ENCODE data around the gene SERHL2.
"Not testable (repeated sequence)": the region's sequence is repeated elsewhere in the genome, so short reads cannot be mapped to it uniquely, and the experiment has no call there.

SERHL2 gene

GRCh38 chr22:42595434-42595833, 41.7 kb downstream of the SERHL2 start:
- DNase-seq (ENCODE audit: low read depth, low spot score): no peak

GRCh38 chr22:42596336-42596735, 42.6 kb downstream of the SERHL2 start:
- no peak for DNase-seq (ENCODE audit: low read depth, low spot score)
- H3K4me3 ChIP-seq (ENCODE audit: low read length): no peak overlapping the region

More at GRCh38 chr22:42595434-42595833, 41.7 kb downstream of the SERHL2 start:
- no peak overlapping the region for H3K4me3 ChIP-seq (ENCODE audit: low read length)

- H3K4me3 ChIP-seq (ENCODE audit: low read length): no peak overlapping the region
- no peak for DNase-seq (ENCODE audit: low read depth, low spot score)
Measured at GRCh38 chr22:42596863-42597530, 43.2 kb downstream of the SERHL2 start.

- no peak for DNase-seq (ENCODE audit: low read depth, low spot score)
- no peak overlapping the region for H3K4me3 ChIP-seq (ENCODE audit: low read length)
Measured at GRCh38 chr22:42601879-42602465, 48.2 kb downstream of the SERHL2 start.

- H3K4me3 ChIP-seq (ENCODE audit: low read length): no peak overlapping the region
- no peak for DNase-seq (ENCODE audit: low read depth, low spot score)
Measured at GRCh38 chr22:42602470-42602869, 48.7 kb downstream of the SERHL2 start.

- no peak overlapping the region for H3K4me3 ChIP-seq (ENCODE audit: low read length)
- DNase-seq (ENCODE audit: low read depth, low spot score): no peak
Measured at GRCh38 chr22:42603427-42603826, 49.7 kb downstream of the SERHL2 start.

- DNase-seq (ENCODE audit: low read depth, low spot score): no peak
- H3K4me3 ChIP-seq (ENCODE audit: low read length): no peak overlapping the region
Measured at GRCh38 chr22:42604403-42604802, 50.6 kb downstream of the SERHL2 start.

GRCh38 chr22:42607641-42608040, 53.9 kb downstream of the SERHL2 start:
- DNase-seq (ENCODE audit: low read depth, low spot score); H3K4me3 ChIP-seq (ENCODE audit: low read length): not testable (repeated sequence)

GRCh38 chr22:42608136-42608822, 54.5 kb downstream of the SERHL2 start:
- H3K4me3 ChIP-seq (ENCODE audit: low read length): no peak overlapping the region

GRCh38 chr22:42608823-42609361, 55.1 kb downstream of the SERHL2 start:
- no peak overlapping the region for H3K4me3 ChIP-seq (ENCODE audit: low read length)
- DNase-seq (ENCODE audit: low read depth, low spot score): no peak

More at GRCh38 chr22:42608136-42608822, 54.5 kb downstream of the SERHL2 start:
- DNase-seq (ENCODE audit: low read depth, low spot score): no peak

GRCh38 chr22:42610186-42610585, 56.4 kb downstream of the SERHL2 start:
- no peak for DNase-seq (ENCODE audit: low read depth, low spot score)
- no peak overlapping the region for H3K4me3 ChIP-seq (ENCODE audit: low read length)

GRCh38 chr22:42611051-42611450, 57.3 kb downstream of the SERHL2 start:
- no peak overlapping the region for H3K4me3 ChIP-seq (ENCODE audit: low read length)
- no peak for DNase-seq (ENCODE audit: low read depth, low spot score)

GRCh38 chr22:42612336-42612735, 58.6 kb downstream of the SERHL2 start:
- no peak overlapping the region for H3K4me3 ChIP-seq (ENCODE audit: low read length)
- DNase-seq (ENCODE audit: low read depth, low spot score): no peak

- no peak for DNase-seq (ENCODE audit: low read depth, low spot score)
- peak overlapping the region; percentile 65 for H3K4me3 ChIP-seq (ENCODE audit: low read length)
Measured at GRCh38 chr22:42613872-42614301, 60.1 kb downstream of the SERHL2 start.

- peak; percentile 97 for DNase-seq (ENCODE audit: low read depth, low spot score)
Measured at GRCh38 chr22:42614312-42615091, 60.7 kb downstream of the SERHL2 start, which contains the start of gene POLDIP3. Gene POLDIP3 (minus strand): TSS chr22:42614883. CDS start chr22:42614857, 26 bp downstream.

GRCh38 chr22:42615092-42615859, 61.5 kb downstream of the SERHL2 start:
- peak; percentile 99 for DNase-seq (ENCODE audit: low read depth, low spot score)
- peak overlapping the region; percentile 65 for H3K4me3 ChIP-seq (ENCODE audit: low read length)

More at GRCh38 chr22:42614312-42615091, 60.7 kb downstream of the SERHL2 start, which contains the start of gene POLDIP3:
- peak within 1 kb of the TSS; percentile 65 for H3K4me3 ChIP-seq (ENCODE audit: low read length)

GRCh38 chr22:42615860-42616175, 62.1 kb downstream of the SERHL2 start:
- H3K4me3 ChIP-seq (ENCODE audit: low read length): peak overlapping the region; percentile 65

GRCh38 chr22:42617155-42617983, 63.6 kb downstream of the SERHL2 start:
- no peak overlapping the region for H3K4me3 ChIP-seq (ENCODE audit: low read length)
- no peak for DNase-seq (ENCODE audit: low read depth, low spot score)

More at GRCh38 chr22:42615860-42616175, 62.1 kb downstream of the SERHL2 start:
- DNase-seq (ENCODE audit: low read depth, low spot score): not testable (repeated sequence)

Data from Jurkat, Clone E6-1 (cell line).